ENCODE data around the gene PIBF1. TPM values are rescaled to one million over a fixed set of nuclear protein-coding genes. Genes with fewer than 3 reads are reported as not detected.

PIBF1 gene
- total RNA-seq, 4 donors from 2014 or later: 13.2 to 54.0 (median 30.6) TPM

- no peak for TF ChIP-seq CTCF (IDR thresholded peaks at IDR 0.05; ENCODE audit: low read depth)
Observed at GRCh38 chr13:72834601-72835000, 52.7 kb downstream of the PIBF1 start.

- TF ChIP-seq CTCF (IDR thresholded peaks at IDR 0.05; ENCODE audit: low read depth): no peak
Observed at GRCh38 chr13:72839831-72840426, 58.0 kb downstream of the PIBF1 start.

- TF ChIP-seq CTCF (IDR thresholded peaks at IDR 0.05; ENCODE audit: low read depth): no peak
Observed at GRCh38 chr13:72842991-72843390, 61.1 kb downstream of the PIBF1 start.

- no peak for TF ChIP-seq CTCF (IDR thresholded peaks at IDR 0.05; ENCODE audit: low read depth)
Observed at GRCh38 chr13:72849571-72849970, 67.6 kb downstream of the PIBF1 start.

GRCh38 chr13:72850959-72851677, 69.2 kb downstream of the PIBF1 start:
- no peak for TF ChIP-seq CTCF (IDR thresholded peaks at IDR 0.05; ENCODE audit: low read depth)

- TF ChIP-seq CTCF (IDR thresholded peaks at IDR 0.05; ENCODE audit: low read depth): no peak
Observed at GRCh38 chr13:72851678-72852014, 69.7 kb downstream of the PIBF1 start.

GRCh38 chr13:72852207-72852606, 70.3 kb downstream of the PIBF1 start:
- TF ChIP-seq CTCF (IDR thresholded peaks at IDR 0.05; ENCODE audit: low read depth): no peak
